Measurements from ENCODE around the gene SYNJ2. TPM values are rescaled to one million over a fixed set of nuclear protein-coding genes. Genes with fewer than 3 reads are reported as not detected.

The SYNJ2 gene
- total RNA-seq, 1 donor from 2014 or later, result 21.5 TPM

- intact Hi-C loops (cut with micrococcal nuclease), result loop anchor here (1.0 to 2.0 kb wide), 4 partner anchors 17 to 202 kb away; no protein-coding TSS in a partner anchor
- H3K4me3 Mint-ChIP-seq (ENCODE audit: low read depth), result peak overlapping the region; percentile 74
- H3K27me3 Mint-ChIP-seq (ENCODE audit: low read depth), result no peaks in the 10 kb centered on the region
- no peaks in the 10 kb centered on the region for H3K9me3 Mint-ChIP-seq
- H3K27ac Mint-ChIP-seq, result peak overlapping the region; percentile 99
- H3K4me1 Mint-ChIP-seq (ENCODE audit: low read depth), result peaks cover 28% of the 10 kb centered on the region
- DNase-seq (ENCODE audit: low spot score), result peak; percentile 71
- peaks cover 15% of the 10 kb centered on the region for H3K36me3 Mint-ChIP-seq (ENCODE audit: low read depth)
Measured at GRCh38 chr6:158026054-158026900, 44.6 kb downstream of the SYNJ2 start.

DNA sequence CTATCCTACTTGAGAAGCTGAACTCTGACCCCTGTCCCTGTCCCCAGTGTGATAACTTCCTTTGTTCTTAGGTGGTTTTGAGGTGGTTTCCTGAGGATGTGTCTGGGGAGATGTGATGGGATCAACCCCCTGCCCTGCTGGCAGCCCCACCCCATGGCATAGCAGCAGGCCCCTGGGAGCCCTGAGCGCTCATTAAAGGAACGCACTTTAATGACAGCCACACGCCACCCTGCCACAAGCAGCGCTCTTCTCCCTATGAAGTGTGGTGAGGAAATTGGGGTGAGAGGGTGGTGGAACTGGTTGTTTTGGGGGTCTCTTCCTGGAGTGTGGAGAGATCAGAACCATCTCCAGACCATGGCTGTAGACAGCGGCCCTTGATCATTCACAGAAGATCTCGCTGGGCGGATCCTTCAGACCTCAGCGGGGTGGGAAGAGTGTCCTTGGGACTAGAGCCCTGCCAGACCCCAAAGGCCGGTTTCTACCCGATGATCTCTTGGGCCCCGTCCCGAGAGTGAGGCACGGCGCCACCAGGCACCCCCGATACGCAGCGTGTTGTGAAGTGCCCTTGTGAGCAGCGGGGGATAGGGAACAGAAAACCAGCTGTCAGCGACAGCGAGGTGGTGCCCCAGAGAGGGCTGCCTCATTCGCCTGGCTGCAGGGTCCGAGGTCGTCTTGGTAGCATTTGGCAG is 45.4 kb downstream of the SYNJ2 start:
- Mint-ChIP-seq H3K9me3 (no peaks in the 10 kb centered on the region), H3K27me3 (ENCODE audit: low read depth) (no peaks in the 10 kb centered on the region), H3K4me1 (ENCODE audit: low read depth) (peaks cover 36% of the 10 kb centered on the region), H3K4me3 (ENCODE audit: low read depth) (peak overlapping the region; percentile 74), H3K36me3 (ENCODE audit: low read depth) (peaks cover 18% of the 10 kb centered on the region), H3K27ac (peak overlapping the region; percentile 99)
- no peak for DNase-seq (ENCODE audit: low spot score)
- intact Hi-C loops (cut with micrococcal nuclease), result loop anchor here (1.0 to 2.0 kb wide), 4 partner anchors 18 to 203 kb away; no protein-coding TSS in a partner anchor

GRCh38 chr6:158027590-158028285 is 46.1 kb downstream of the SYNJ2 start:
- Mint-ChIP-seq H3K27ac (peak overlapping the region; percentile 38), H3K4me3 (ENCODE audit: low read depth) (no peak overlapping the region), H3K36me3 (ENCODE audit: low read depth) (peaks cover 18% of the 10 kb centered on the region), H3K4me1 (ENCODE audit: low read depth) (peaks cover 37% of the 10 kb centered on the region), H3K27me3 (ENCODE audit: low read depth) (no peaks in the 10 kb centered on the region), H3K9me3 (no peaks in the 10 kb centered on the region)
- DNase-seq (ENCODE audit: low spot score), result no peak
- intact Hi-C loops (cut with micrococcal nuclease), result loop anchor here (2.0 kb wide), 2 partner anchors 19 kb away; no protein-coding TSS in a partner anchor

DNA sequence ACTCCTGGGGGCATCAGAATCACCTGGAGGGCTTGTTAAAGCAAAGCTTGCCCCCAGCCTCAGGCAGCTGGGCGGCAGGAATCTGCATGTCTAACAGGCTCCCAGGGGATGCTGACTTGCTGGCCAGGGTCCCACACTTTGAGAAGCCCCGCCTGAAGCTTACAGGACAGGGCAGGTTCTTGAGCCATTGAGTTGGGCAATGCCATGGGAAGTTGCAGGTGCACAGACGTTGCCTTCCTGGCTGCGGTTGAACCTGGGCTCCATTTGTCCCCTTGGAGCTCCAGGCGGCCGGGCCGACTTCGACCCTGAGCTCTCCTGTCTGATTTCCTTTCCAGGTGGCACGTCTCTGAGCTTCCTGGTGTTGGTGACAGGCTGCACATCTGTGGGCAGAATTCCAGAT is 46.8 kb downstream of the SYNJ2 start:
- Mint-ChIP-seq H3K36me3 (ENCODE audit: low read depth) (peaks cover 18% of the 10 kb centered on the region), H3K4me3 (ENCODE audit: low read depth) (no peak overlapping the region), H3K4me1 (ENCODE audit: low read depth) (peaks cover 37% of the 10 kb centered on the region), H3K27ac (no peak overlapping the region), H3K27me3 (ENCODE audit: low read depth) (no peaks in the 10 kb centered on the region), H3K9me3 (no peaks in the 10 kb centered on the region)
- DNase-seq (ENCODE audit: low spot score), result no peak
- intact Hi-C loops (cut with micrococcal nuclease), result no loop called here

GRCh38 chr6:158028876-158029275 is 47.2 kb downstream of the SYNJ2 start:
- no peak for DNase-seq (ENCODE audit: low spot score)
- Mint-ChIP-seq H3K4me3 (ENCODE audit: low read depth) (no peak overlapping the region), H3K4me1 (ENCODE audit: low read depth) (peaks cover 37% of the 10 kb centered on the region), H3K9me3 (no peaks in the 10 kb centered on the region), H3K27me3 (ENCODE audit: low read depth) (no peaks in the 10 kb centered on the region), H3K36me3 (ENCODE audit: low read depth) (peaks cover 18% of the 10 kb centered on the region), H3K27ac (no peak overlapping the region)
- intact Hi-C loops (cut with micrococcal nuclease), result no loop called here

GRCh38 chr6:158029668-158030230 is 48.1 kb downstream of the SYNJ2 start:
- H3K27me3 Mint-ChIP-seq (ENCODE audit: low read depth), result no peaks in the 10 kb centered on the region
- H3K36me3 Mint-ChIP-seq (ENCODE audit: low read depth), result peaks cover 26% of the 10 kb centered on the region
- no peak for DNase-seq (ENCODE audit: low spot score)
- H3K27ac Mint-ChIP-seq, result no peak overlapping the region
- H3K4me1 Mint-ChIP-seq (ENCODE audit: low read depth), result peaks cover 37% of the 10 kb centered on the region
- no peaks in the 10 kb centered on the region for H3K9me3 Mint-ChIP-seq
- no peak overlapping the region for H3K4me3 Mint-ChIP-seq (ENCODE audit: low read depth)
- intact Hi-C loops (cut with micrococcal nuclease), result no loop called here

- peak overlapping the region; percentile 27 for H3K27ac Mint-ChIP-seq
- peaks cover 34% of the 10 kb centered on the region for H3K4me1 Mint-ChIP-seq (ENCODE audit: low read depth)
- H3K9me3 Mint-ChIP-seq, result no peaks in the 10 kb centered on the region
- no peak for DNase-seq (ENCODE audit: low spot score)
- H3K36me3 Mint-ChIP-seq (ENCODE audit: low read depth), result peaks cover 31% of the 10 kb centered on the region
- H3K27me3 Mint-ChIP-seq (ENCODE audit: low read depth), result no peaks in the 10 kb centered on the region
- H3K4me3 Mint-ChIP-seq (ENCODE audit: low read depth), result no peak overlapping the region
- intact Hi-C loops (cut with micrococcal nuclease), result no loop called here
Measured at GRCh38 chr6:158030380-158031300, 49.0 kb downstream of the SYNJ2 start.

- Mint-ChIP-seq H3K4me1 (ENCODE audit: low read depth) (peaks cover 24% of the 10 kb centered on the region), H3K4me3 (ENCODE audit: low read depth) (no peak overlapping the region), H3K27me3 (ENCODE audit: low read depth) (no peaks in the 10 kb centered on the region), H3K9me3 (peaks cover 4% of the 10 kb centered on the region), H3K36me3 (ENCODE audit: low read depth) (peaks cover 40% of the 10 kb centered on the region), H3K27ac (peak overlapping the region; percentile 27)
- DNase-seq (ENCODE audit: low spot score), result no peak
- intact Hi-C loops (cut with micrococcal nuclease), result no loop called here
Measured at GRCh38 chr6:158031381-158032353, 50.0 kb downstream of the SYNJ2 start.

DNA sequence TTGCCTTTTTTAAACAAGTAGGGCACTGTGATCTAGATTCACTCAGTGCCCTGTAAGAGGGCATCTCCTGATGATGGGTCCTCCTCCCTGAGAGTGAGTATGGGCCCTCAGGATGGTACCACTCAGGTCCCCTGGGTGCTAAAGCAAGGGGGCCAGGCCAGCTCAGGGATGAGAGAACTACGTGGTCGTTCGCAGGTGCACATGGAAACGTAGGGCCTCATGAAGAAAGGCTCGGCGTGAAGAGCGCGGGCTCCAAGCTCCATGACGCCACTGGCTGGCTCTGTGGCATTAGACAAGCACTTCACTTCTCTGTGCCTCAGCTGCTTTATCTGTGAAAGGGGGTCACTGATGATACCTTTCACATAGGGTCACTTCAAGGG is 50.7 kb downstream of the SYNJ2 start:
- intact Hi-C loops (cut with micrococcal nuclease), result no loop called here
- no peak for DNase-seq (ENCODE audit: low spot score)
- peaks cover 40% of the 10 kb centered on the region for H3K36me3 Mint-ChIP-seq (ENCODE audit: low read depth)
- H3K4me3 Mint-ChIP-seq (ENCODE audit: low read depth), result no peak overlapping the region
- H3K4me1 Mint-ChIP-seq (ENCODE audit: low read depth), result peaks cover 17% of the 10 kb centered on the region
- no peaks in the 10 kb centered on the region for H3K27me3 Mint-ChIP-seq (ENCODE audit: low read depth)
- no peak overlapping the region for H3K27ac Mint-ChIP-seq
- H3K9me3 Mint-ChIP-seq, result peaks cover 4% of the 10 kb centered on the region

DNA sequence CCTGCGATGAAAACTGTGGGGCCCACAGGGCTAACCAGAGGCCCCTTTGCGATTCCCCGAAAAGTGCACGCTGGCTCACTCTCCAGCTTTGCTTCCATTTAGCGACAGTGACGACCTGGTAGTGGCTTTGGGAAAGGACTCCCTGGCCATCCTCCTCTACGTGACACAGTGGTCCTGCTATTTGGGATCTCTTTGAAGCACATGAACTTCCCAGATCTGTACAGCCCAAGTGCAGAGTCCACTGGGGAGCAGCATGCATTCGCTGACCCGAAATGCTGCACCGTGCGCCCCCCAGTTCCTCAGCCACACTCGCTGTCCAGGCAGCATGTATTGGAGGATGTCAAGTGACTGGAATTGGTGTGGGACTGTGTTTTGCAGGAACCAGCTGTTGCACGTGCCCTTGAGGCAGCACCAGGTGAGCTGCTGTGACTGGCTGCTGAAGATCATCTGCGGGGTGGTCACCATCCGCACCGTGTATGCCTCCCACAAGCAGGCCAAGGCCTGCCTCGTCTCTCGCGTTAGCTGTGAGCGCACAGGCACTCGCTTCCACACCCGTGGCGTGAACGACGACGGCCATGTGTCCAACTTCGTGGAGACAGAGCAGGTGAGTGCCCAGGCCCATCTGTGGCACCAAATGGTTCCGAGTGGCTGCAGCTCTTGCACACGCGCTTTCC is 51.6 kb downstream of the SYNJ2 start:
- Mint-ChIP-seq H3K27ac (no peak overlapping the region), H3K27me3 (ENCODE audit: low read depth) (no peaks in the 10 kb centered on the region), H3K36me3 (ENCODE audit: low read depth) (peaks cover 34% of the 10 kb centered on the region), H3K9me3 (peaks cover 4% of the 10 kb centered on the region), H3K4me1 (ENCODE audit: low read depth) (peaks cover 12% of the 10 kb centered on the region), H3K4me3 (ENCODE audit: low read depth) (no peak overlapping the region)
- intact Hi-C loops (cut with micrococcal nuclease), result no loop called here
- no peak for DNase-seq (ENCODE audit: low spot score)
